Adrenal gland (tissue), 12 donors: ENCODE results near the gene OSBP2. TPM values are rescaled to one million over a fixed set of nuclear protein-coding genes. Genes with fewer than 3 reads are reported as not detected.

Experiments used
- DNase-seq, 7 donors: peaks; one replicate each; pipeline ENCODE4 v3.0.0-alpha.2; 2019 to 2020
- H3K27ac ChIP-seq, 5 donors: fragments of 200-600 bp; sonication (generic) in 4 of 5; 1 replicate in 3 of 5; 2 replicates in 2 of 5; pipeline versions ENCODE4 v1.5.1 to v1.8.0; 2016 to 2020; ENCODE audit warnings: mild to moderate bottlenecking in 1 of 5
- H3K27me3 ChIP-seq: fragments of 200-600 bp; 2 replicates; pipeline ENCODE4 v1.8.0; 2021
- H3K36me3 ChIP-seq, 2 donors: fragments of 200-600 bp; replicated peaks in 1 of 2; 1 replicate in 1 of 2; 2 replicates in 1 of 2; pipeline versions ENCODE4 v1.5.1 to v1.8.0; 2018 to 2022
- H3K4me1 ChIP-seq, 2 donors: fragments of 200-600 bp; replicated peaks in 1 of 2; 1 replicate in 1 of 2; 2 replicates in 1 of 2; pipeline versions ENCODE4 v1.5.1 to v1.8.0; 2018 to 2021
- H3K4me3 ChIP-seq, 4 donors: fragments of 200-600 bp; sonication (generic) in 3 of 4; one replicate each; pipeline ENCODE4 v1.5.1; 2016 to 2018
- H3K9me3 ChIP-seq, 3 donors: fragments of 200-600 bp; sonication (generic) in 1 of 3; replicated peaks in 1 of 3; 1 replicate in 2 of 3; 2 replicates in 1 of 3; pipeline versions ENCODE4 v1.5.1 to v1.8.0; 2016 to 2021
- CTCF ChIP-seq, 6 experiments: fragments of 450-650 bp in 4 of 6; fragments of 200-600 bp in 2 of 6; sonication (generic) in 1 of 6; IDR thresholded peaks; 1 replicate in 5 of 6; 2 replicates in 1 of 6; pipeline versions ENCODE4 v1.5.1 to v1.8.0; 2016 to 2021; ENCODE audit warnings: antibody characterized with exemption in 6 of 6, mild to moderate bottlenecking in 2 of 6, moderate library complexity in 1 of 6
- POLR2A ChIP-seq, 2 donors: fragments of 450-650 bp; IDR thresholded peaks; one replicate each; pipeline ENCODE4 v1.6.1; 2017; ENCODE audit warnings: antibody characterized with exemption in 2 of 2, mild to moderate bottlenecking in 2 of 2, moderate library complexity in 1 of 2
- WGBS, 4 donors: extraction: QIAGEN DNeasy Blood & Tissue Kit in 2 of 4; methylation state at CpG; one replicate each; pipeline versions ENCODE4 v1.1.5 to v1.1.7; 2013 to 2017; 5-methylcytosine and 5-hydroxymethylcytosine counted together
- intact Hi-C, 2 donors: fragments of 100-400 bp; cut with DNase I; formaldehyde crosslinking; loops; one replicate each; pipeline versions ENCODE4 v1.14.1 to v1.15.0; 2022 to 2023
- polyA plus RNA-seq, 3 donors: library from polyadenylated mRNA; stranded (reverse); fragments of 200-250 nt in 2 of 3; fragments of 350-450 nt in 1 of 3; fragmentation: Illumina TruSeq in 1 of 3; extraction: RNeasy Lipid Tissue Mini Kit (QIAGEN cat#74804) in 1 of 3; gene quantifications; one replicate each; pipeline ENCODE4 v1.2.3, GENCODE V29; 2013 to 2014
- total RNA-seq, 9 donors: library from RNA; depleted of rRNA in 4 of 9; stranded (reverse); fragments of >200 nt in 4 of 9; fragments of 120-200 nt in 1 of 9; fragmentation: NEBNext Ultra II Directional in 1 of 9; extraction: Animal tissue kit (Norgen Biotek cat#: 25700) in 1 of 9; gene quantifications; one replicate each; pipeline versions ENCODE4 v1.1.0 to v1.2.4, GENCODE V29; 2013 to 2023
- donor health status: healthy with polysubstance abuse.
- donor health status: Bipolar disorder and iron deficiency.
- donor health status: DM: yes; HTN: yes; CAD: no.
- donor health status: DM: no; HTN: no; CAD: no.
- donor health status: DM: no; HTN: no; CAD: no.
- donor health status: DM: yes; HTN: yes; CAD: no.

Gene OSBP2
- total and polyA plus RNA-seq, 12 donors, result 7.3 to 35.6 (median 19.7) TPM

DNA sequence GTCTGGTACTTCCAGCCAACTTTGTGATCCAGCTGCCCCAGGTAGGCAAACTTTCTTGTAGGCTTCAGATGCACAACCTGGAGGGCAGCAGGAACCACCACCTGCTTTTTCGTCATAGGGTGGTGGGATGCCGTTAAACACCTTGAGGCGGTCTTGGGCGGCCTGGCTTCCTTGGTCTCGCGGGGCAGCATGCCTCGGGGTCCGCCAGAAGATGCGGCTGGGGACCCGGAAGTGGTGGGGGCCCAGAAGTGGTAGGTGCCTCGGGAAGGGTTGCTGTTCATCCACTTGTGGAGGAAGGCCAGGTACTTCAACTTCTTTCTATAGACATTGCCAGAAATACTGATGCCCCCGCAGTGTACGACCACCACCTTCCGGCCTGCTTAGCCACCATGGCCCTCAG is 40.3 kb upstream of the OSBP2 start:
- Histone ChIP-seq H3K36me3 (no peaks in the 10 kb centered on the region), H3K27ac (no peak overlapping the region), H3K4me1 (no peaks in the 10 kb centered on the region), H3K9me3 (no peaks in the 10 kb centered on the region), H3K4me3 (no peak overlapping the region), H3K27me3 (no peaks in the 10 kb centered on the region)
- 95 to 96% (median 96%) methylated on average over 10 to 14 of the region's 14 CpGs for WGBS, 4 donors
- no peak for DNase-seq
- TF ChIP-seq POLR2A (IDR thresholded peaks at IDR 0.05), result no peak
- no peak for TF ChIP-seq CTCF (IDR thresholded peaks at IDR 0.05)
- intact Hi-C loops, result no loop called here

- Histone ChIP-seq H3K27ac (no peak overlapping the region), H3K4me3 (no peak overlapping the region), H3K4me1 (no peaks in the 10 kb centered on the region), H3K9me3 (no peaks in the 10 kb centered on the region), H3K27me3 (no peaks in the 10 kb centered on the region), H3K36me3 (no peaks in the 10 kb centered on the region)
- TF ChIP-seq POLR2A (IDR thresholded peaks at IDR 0.05) (no peak), CTCF (IDR thresholded peaks at IDR 0.05) (no peak)
- no peak for DNase-seq
- intact Hi-C loops, result no loop called here
- WGBS, 4 donors, result 81 to 92% (median 84%) methylated on average over 3 of the region's 3 CpGs
These were observed 39.1 kb upstream of the OSBP2 start for GRCh38 chr22:30655532-30655931.

DNA sequence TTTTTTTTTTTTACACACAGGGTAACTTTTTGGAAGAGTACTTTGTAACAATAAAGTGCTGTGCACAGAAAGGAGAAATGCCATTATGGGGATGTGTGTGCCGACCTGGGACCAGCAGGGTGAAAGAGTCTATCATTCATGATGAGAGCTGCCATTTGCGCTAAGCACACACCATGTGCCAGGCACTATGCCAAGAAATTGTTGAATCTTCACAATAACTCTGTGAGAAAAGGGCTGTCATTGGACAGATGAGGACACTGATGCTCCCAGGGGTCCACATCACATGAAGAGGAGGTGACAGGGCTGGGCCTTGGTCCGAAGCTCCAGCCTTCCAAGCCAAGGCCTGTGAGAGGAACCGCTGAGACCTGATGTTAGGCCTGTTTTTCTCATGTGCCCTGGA is 32.6 kb upstream of the OSBP2 start:
- Histone ChIP-seq H3K9me3 (no peaks in the 10 kb centered on the region), H3K27me3 (no peaks in the 10 kb centered on the region), H3K4me3 (no peak overlapping the region), H3K36me3 (peaks cover 0 to 25% of the 10 kb centered on the region in 2 donors), H3K4me1 (no peaks in the 10 kb centered on the region), H3K27ac (no peak overlapping the region)
- no peak for DNase-seq
- TF ChIP-seq CTCF (IDR thresholded peaks at IDR 0.05) (no peak), POLR2A (IDR thresholded peaks at IDR 0.05) (no peak)
- intact Hi-C loops, result no loop called here
- 89 to 97% (median 95%) methylated on average over 4 of the region's 4 CpGs for WGBS, 4 donors

- intact Hi-C loops, result no loop called here
- H3K36me3 ChIP-seq, result peaks cover 0 to 25% of the 10 kb centered on the region in 2 donors
- H3K4me1 ChIP-seq, result peaks cover 0 to 4% of the 10 kb centered on the region in 2 donors
- TF ChIP-seq POLR2A (IDR thresholded peaks at IDR 0.05) (no peak), CTCF (IDR thresholded peaks at IDR 0.05) (no peak)
- H3K27me3 ChIP-seq, result no peaks in the 10 kb centered on the region
- H3K27ac ChIP-seq, result no peak overlapping the region
- no peak overlapping the region for H3K4me3 ChIP-seq
- no peak for DNase-seq
- 92 to 99% (median 97%) methylated on average over 13 of the region's 13 CpGs for WGBS, 4 donors
- H3K9me3 ChIP-seq, result no peaks in the 10 kb centered on the region
These were observed 29.9 kb upstream of the OSBP2 start for GRCh38 chr22:30664798-30665197.
